AG09319 (cell line): ENCODE results near the gene NETO2.
"Not testable (repeated sequence)": the region's sequence is repeated elsewhere in the genome, so short reads cannot be mapped to it uniquely, and the experiment has no call there.

Experiments used
- DNase-seq: peaks from one replicate; pipeline ENCODE4 v3.0.0-alpha.2; 2010; ENCODE audit warnings: low read depth; ENCODE audit errors: extremely low read depth
- TF ChIP-seq, protein P1 (sequence below): IDR thresholded peaks from 2 replicates; pipeline ENCODE4 v1.5.1; 2011; ENCODE audit warnings: low read depth, mild to moderate bottlenecking, inconsistent platforms, low read length, moderate library complexity

Gene NETO2

DNA sequence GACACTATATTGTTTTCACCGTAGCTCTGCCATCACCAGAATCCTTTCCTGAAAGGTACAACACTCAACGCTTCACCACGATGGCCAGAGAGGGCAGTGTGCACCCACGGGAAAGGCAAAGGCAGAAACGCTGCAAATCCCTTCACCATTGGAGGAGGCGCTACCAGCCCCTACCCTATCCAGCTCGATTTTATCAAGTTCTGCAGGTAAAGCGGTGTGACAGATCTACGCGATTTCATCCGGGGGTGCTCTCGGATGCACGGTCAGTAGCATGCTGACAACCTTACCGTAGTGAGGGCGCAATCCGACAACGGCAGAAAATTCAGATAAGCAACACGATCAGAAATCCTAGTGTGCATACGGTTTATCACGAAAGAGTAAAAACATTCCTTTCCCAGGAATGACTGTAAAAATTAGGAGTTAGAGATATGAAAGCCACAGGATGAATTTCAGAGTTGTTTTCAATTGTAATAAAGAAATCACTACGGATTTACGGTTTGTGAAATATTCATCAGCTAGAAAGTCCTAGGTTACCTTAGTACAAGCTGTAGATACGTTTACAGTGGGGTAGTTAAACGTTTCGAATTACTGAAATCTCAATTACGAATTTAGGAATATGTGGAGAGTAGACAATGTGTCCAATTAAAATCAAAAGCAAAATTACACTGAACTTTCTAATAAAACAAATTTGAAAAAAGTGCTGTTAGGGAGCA, 1.8 kb downstream of the NETO2 start:
- DNase-seq, result peak; percentile 36
- TF ChIP-seq, protein P1, sequence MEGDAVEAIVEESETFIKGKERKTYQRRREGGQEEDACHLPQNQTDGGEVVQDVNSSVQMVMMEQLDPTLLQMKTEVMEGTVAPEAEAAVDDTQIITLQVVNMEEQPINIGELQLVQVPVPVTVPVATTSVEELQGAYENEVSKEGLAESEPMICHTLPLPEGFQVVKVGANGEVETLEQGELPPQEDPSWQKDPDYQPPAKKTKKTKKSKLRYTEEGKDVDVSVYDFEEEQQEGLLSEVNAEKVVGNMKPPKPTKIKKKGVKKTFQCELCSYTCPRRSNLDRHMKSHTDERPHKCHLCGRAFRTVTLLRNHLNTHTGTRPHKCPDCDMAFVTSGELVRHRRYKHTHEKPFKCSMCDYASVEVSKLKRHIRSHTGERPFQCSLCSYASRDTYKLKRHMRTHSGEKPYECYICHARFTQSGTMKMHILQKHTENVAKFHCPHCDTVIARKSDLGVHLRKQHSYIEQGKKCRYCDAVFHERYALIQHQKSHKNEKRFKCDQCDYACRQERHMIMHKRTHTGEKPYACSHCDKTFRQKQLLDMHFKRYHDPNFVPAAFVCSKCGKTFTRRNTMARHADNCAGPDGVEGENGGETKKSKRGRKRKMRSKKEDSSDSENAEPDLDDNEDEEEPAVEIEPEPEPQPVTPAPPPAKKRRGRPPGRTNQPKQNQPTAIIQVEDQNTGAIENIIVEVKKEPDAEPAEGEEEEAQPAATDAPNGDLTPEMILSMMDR, result peak; percentile 99

DNA sequence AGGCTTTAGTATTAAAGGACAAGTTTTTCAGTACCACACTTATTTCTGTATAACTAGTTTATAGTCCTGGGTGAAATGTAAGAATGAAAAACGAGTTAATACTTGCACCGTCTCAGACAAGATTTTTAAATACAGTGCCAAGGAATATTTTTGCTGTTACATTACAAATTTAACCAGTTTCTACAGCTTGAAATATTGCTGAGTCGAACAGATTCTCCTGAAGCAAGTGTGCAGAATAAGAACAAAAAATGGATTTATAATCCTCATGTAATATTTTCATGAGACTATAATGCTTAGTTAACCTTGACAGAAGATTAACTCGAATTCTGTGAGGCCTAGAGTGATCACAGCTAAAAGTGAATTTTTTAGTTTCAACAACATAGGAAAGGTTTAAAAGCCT, 3.1 kb downstream of the NETO2 start:
- no peak for DNase-seq
- TF ChIP-seq, protein P1, result no peak

GRCh38 chr16:47139561-47140185, 4.1 kb downstream of the NETO2 start:
- TF ChIP-seq, protein P1, result no peak
- no peak for DNase-seq

DNA sequence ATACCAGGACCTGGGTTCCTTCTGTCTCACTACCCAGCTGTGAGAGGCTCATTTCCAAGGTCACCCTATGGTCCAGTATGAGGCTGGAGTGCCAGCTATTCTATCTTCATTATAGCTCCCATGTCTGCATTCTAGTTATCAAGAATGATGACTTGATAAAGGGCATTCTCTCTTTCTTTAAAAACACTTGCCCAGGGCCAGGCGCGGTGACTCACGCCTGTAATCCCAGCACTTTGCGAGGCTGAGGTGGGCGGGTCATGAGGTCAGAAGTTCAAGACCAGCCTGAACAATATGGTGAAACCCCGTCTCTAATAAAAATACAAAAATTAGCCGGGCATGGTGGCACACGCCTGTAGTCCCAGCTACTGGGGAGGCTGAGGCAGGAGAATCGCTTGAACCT, 5.8 kb downstream of the NETO2 start:
- DNase-seq, result not testable (repeated sequence)

- DNase-seq, result no peak
These were observed 7.5 kb downstream of the NETO2 start for GRCh38 chr16:47136099-47136842.

DNA sequence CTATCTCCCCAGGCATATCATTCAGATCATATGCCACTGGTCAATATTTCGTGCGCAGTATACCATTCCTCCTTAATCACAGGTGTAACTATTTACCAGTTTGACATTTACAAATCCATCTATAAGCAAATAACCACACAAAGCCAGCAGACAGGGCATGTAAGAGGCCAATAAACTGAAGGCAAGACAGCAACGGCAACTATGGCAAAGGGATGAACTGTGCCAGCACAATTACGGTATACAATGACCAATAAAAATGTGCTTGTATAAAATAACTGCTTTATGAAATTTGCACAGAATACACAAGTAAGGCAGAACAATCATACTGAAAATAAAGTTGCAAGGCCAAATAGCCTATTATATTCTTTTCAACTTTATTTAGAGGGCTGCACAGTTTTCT, 9.2 kb downstream of the NETO2 start:
- no peak for DNase-seq
- TF ChIP-seq, protein P1, result no peak

More at GRCh38 chr16:47136099-47136842, 7.5 kb downstream of the NETO2 start:
- TF ChIP-seq, protein P1, result no peak

GRCh38 chr16:47132308-47132707, 11.4 kb downstream of the NETO2 start:
- TF ChIP-seq, protein P1, result no peak; the same call in 1 of the 2 replicates
- DNase-seq, result no peak
